HG03342 (cell line): ENCODE data around the gene GADD45B.
"Not testable (repeated sequence)": the region's sequence is repeated elsewhere in the genome, so short reads cannot be mapped to it uniquely, and the experiment has no call there.

ENCODE experiments used
- ATAC-seq: cut with Tn5 transposase; IDR thresholded peaks from one replicate; pipeline ENCODE4 v1.9.1; 2021; ENCODE audit warnings: mild to moderate bottlenecking, moderate library complexity; ENCODE audit not compliant: unreplicated experiment

The GADD45B gene

DNA sequence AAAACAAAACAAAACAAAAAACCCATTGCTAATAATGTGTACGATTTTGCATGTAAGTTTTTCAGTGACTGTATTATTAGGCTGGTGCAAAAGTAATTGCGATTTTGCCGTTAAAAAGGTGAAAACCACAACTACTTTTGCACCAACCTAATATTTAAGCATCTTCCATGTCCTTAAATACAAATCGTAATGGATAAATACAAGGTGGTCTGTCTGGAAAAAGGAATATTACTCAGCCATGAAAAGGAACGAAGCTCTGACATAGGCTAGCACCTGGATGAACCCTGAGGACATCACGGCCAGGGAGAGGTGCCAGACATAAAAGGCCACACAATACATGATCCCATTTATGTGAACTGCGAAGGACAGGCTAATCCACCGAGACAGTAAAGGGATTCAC, 33.2 kb downstream of the GADD45B start:
- no peak for ATAC-seq

GRCh38 chr19:2511570-2511969, 35.6 kb downstream of the GADD45B start:
- ATAC-seq: no peak

DNA sequence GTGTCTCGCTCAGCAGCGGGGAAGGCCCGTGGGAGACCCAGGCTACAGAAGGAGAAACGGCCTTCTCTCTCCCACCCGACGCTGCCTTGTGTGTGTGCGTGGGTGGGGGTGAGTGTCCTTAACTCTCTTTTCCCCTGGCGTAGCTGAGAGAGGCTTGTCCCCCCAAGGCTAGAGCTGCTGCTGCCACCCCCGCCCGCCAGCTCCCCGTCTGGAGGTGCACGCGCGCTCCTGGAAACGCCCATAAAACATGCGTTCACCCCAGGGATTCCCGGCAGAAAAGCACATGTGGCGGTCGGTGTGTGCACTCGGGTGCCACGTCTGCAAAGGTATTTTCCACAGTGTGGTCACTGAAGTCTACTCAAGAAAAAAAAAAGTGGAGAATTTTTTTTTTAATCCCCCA, 36.1 kb downstream of the GADD45B start:
- ATAC-seq: no peak

GRCh38 chr19:2512523-2513431, 36.9 kb downstream of the GADD45B start:
- ATAC-seq: no peak

- ATAC-seq: no peak
Measured at GRCh38 chr19:2514981-2515518, 39.1 kb downstream of the GADD45B start.

- ATAC-seq: no peak
Measured at GRCh38 chr19:2516727-2517126, 40.8 kb downstream of the GADD45B start.

DNA sequence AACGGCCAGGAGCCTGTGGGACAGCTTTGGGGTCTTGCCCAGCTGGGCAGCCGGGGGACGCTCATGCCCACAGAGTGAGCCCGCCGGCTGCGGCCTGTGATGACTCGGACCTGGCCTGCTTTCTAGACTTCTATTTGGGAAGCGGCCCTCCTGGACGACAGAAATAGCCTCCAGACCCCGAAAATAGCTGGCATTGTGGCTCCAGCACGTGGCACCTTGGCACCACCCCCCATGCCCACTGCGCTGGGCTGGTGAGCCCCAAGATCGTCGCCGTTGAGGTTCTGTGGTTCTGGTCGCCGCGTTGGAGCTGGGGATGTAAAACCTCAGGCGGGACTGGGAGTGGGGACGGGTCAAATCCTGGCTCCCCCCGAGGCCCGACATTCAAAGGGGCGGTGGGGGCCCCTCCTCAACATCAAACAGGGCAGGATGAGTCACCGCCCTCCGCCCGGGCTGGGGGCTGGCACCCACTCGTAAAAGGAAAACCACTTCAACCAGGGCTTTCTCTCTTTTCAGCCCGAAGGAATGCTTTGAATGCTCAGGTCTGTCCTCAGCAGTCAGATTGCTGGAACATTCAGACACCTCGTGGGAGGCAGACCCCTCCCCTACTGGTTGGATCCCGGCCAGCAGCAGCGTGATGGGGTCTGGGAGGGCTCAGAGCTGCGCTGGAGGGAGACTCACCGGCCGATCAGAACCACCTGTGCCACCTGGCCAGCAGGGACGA, 42.1 kb downstream of the GADD45B start:
- no peak for ATAC-seq

GRCh38 chr19:2518856-2519255, 42.9 kb downstream of the GADD45B start:
- ATAC-seq: not testable (repeated sequence)

GRCh38 chr19:2519482-2519881, 43.6 kb downstream of the GADD45B start:
- ATAC-seq: no peak

GRCh38 chr19:2523630-2524311, 47.8 kb downstream of the GADD45B start:
- ATAC-seq: no peak

DNA sequence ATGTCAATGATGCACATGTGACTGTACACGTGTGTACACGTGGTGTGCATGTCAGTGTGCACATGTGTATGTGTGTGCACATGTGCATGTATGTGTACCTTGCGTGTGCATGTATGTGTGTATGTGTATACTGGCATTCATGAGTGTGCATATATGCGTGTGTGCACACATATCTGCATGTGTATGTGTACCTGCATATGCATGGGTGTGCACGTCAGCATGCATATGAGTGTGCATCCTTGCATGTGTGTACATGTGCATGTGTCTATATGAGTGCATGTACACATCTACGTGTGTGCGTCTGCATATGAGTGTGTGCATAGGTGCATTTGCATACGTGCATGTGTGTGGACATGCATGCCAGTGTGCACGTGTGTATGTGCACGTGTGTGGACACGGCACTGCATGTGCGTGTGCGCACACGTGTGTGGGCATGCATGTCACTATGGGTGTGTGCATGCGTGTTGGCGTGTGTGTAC, 48.5 kb downstream of the GADD45B start:
- no peak for ATAC-seq

DNA sequence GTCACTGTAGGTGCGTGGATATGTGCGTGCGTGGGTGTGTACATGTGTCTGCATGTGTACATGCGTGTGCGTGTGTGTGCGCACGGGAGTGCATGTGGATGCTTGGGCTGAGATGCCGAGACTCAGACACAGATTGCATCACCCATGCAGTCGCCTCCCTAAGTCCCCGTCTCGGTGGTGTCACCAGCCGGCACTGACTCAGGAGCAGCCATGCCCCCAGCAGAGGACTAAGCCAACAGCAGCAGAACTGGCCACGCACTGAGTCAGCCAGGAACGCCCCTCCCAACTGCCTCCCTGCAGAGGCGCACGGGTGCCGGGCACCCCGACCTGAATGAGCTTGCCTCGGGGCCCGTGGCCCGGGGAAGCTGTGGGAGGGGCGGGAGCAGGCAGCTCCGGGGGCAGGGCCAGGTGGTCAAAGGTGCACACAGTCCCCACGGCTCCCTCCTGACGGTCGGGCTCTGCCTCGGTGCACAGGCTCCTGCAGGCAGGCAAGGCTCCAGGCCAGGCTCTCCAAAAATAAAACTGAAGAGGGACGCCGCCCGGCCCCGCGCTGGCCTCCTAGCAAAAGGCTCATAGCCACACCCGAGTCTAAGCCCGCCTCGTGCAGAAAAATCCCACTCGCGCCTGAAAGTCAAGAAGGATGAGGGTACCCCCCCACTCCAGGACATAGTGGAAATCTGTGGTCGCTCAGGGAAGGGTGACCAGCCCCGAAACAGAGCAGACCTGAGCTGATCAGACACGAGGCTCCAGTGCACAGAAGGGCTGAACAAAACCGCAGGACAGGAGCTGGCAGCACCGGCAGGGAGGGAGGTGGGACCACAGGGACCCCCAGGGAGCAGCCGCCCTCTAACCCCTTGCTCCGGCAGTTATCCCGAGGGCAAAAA, 49.2 kb downstream of the GADD45B start:
- no peak for ATAC-seq

- no peak for ATAC-seq
Measured at GRCh38 chr19:2527171-2527570, 51.2 kb downstream of the GADD45B start.

DNA sequence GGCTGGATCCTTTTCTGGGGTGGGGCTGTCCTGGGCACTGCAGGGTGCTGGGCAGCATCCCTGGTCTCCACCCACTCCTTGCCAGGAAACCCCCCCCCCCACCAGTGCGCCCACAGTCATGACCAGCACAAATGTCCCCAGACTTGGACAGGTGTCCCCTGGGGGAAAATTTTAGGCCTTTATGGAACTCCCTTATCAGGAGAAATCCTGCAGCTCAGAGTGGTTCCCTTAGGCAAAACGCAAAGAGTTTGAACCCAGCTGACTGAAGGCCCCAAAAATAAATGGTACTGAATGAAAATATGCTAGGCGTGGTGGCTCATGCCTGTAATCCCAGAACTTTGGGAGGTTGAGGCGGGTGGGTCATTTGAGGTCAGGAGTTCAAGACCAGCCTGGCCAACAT, 51.8 kb downstream of the GADD45B start:
- ATAC-seq: no peak
